AG20443 (cell line): Measurements from ENCODE around the gene BLACAT1.

ENCODE experiments used
- DNase-seq: peaks from one replicate; pipeline ENCODE4 v3.0.0; 2012; ENCODE audit warnings: low spot score, mixed read lengths

BLACAT1 gene

DNA sequence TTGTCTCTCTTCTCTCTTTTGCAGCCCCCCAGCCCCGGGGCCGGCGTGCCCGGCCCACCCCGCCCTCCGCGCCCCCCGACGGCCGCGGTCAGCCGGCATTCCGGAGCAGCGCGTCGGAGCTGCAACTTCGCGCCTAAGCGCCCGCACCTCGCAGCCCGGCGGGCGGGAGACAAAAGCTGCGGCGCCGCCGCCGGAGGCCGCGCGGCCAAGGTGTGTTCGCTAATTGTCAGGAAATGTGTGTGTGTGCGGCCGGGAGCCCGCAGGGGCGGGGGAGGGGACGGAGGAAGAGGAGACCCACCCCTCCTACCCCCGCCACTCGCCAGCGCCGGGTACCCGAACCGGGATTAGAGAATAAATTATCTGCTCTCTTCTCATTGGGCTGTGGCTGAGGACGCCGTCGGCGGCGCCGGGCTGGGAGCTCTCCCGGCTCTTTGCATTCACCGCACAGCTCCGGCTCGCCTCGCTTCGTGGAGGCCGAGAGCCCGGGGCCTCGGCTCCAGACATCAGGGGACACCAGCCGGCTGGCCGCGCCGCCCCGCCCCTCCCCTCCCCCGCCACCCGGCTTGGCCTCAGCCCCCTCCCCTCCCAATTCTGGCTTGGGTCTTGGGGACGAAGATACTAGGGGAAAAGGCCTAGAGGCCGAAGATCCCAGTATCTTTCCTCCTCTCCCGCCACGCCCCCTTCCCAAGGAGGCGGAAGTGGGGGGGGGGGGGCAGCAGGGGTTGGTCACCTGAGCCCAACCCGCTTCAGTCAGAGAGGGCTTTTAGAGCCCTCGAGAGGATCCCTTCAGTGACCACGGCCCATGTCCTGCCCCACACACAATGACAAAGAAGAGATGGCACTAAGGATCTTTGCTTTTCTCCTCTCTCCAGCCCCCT is 1.3 kb upstream of the BLACAT1 start:
- no peak for DNase-seq

DNA sequence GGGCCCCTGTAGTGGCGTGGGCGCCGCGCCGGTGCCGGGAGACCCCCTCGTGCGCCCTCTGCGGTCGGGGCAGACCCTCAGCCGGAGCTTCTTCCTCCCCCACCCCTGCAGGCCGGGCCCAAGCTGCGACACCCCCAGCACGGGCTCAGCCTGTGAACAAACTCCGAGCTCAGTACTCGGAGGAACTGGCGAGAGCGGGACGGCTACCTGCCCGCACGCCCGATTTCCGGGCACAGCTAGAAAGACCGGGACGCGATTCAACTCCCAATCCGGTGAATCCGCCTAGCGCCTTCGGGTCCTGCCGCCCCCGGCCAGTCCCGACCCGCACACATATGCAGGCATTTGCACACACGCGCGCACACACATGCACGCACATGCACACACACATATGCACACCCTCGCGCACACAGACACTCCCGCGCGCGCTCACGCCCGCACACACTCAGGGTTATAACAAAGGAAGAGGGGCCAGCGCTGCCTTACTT is 580 bp upstream of the BLACAT1 start:
- no peak for DNase-seq

DNA sequence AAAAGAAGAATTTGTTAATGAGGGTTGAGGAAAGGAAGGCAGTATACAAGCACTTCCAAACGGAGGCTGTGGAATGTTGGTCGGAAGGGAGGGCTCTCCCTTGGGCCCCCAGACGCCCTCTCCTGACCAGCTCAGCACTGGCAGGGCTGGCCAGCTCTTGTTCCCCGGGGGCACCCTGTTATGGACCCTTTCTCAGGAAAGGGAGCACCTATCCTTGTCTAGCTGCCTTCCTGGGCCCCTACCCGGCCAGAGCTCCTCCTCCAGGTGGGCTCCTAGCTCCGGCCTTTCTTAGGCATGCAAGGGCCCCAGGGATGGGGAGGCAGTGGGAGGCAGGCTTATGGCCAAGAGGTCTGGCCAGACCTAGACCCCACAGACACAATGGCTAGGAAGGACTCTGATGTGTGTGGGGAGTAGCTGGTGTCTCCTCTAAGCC is 926 bp downstream of the BLACAT1 start:
- no peak for DNase-seq

DNA sequence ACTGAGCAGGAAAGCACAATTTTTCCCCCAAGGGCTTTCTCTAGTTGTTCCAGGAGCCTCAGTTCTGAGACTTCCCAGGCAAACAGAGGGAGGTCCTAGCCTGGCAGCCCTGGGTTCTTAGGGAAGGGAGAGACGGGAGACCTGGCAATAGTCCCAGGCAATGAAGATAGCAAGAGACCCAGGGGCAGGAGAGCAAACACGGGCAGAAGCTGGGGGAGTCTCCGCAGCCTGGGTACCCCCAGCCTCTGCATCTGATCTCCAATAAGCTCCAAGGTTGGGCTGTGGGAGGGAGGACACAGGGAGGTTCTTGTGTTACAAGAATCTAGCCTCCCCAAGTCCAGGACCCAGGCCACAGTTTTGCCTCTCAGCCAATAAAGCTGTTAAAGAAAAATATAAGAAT is 2.4 kb downstream of the BLACAT1 start:
- DNase-seq: no peak

DNA sequence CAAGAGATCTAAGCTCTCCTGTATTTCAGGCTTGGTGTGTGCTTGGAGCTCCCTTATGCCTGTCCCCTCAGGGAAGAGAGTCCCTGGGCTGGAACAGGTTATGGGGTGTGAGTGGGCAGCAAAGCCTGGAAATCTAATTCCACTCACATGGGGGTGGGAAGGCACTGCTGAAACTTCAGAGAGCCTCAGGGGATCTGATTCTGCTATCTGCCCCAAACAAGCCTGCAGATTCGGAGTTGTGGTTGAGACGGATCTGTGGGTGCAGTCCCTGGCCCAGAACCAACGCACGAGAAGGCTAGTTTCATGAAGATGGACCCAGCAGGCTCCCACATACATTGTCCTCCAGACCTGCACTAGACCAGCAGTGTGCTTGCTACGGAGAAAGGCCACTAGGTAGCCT is 2.9 kb downstream of the BLACAT1 start:
- no peak for DNase-seq

DNA sequence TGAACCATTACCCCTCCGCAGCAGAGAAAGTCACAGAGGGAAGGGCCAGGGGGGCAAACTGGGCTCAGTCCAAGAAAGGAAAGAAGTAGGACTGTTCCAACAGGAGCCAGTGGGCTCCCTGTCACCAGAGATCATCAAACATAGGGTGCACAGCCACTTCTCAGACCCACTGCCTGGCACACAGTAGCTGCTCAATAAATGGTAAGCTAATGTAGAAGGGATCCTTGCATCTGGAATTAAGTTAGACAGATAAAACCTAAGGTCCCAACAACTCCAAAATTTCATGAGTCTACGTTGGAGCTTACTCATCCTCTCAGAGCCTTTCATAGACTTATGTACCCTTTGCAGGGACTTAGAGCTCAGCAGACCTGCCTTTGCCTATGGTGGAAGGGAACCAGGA is 3.5 kb downstream of the BLACAT1 start:
- no peak for DNase-seq

DNA sequence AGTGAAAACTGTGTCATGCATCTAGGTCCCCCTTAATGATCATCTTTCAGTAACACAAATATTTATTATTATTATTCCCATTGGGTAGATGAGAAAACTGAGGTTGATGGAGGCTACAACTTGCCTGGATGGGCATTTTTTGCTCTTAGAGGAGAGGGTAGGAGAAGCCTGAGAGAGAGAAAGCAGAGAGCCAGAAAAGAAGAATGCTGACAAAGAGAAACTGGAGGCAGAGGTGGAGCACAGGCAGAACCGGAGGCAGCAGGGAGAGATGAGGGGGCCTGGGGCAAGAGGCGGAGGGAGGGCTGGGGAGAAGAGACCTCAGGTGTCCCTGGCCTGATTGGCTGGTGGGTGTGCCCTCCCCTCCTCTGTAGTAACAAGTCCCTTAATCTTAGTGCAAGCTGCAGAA is 4.1 kb downstream of the BLACAT1 start:
- DNase-seq: no peak

DNA sequence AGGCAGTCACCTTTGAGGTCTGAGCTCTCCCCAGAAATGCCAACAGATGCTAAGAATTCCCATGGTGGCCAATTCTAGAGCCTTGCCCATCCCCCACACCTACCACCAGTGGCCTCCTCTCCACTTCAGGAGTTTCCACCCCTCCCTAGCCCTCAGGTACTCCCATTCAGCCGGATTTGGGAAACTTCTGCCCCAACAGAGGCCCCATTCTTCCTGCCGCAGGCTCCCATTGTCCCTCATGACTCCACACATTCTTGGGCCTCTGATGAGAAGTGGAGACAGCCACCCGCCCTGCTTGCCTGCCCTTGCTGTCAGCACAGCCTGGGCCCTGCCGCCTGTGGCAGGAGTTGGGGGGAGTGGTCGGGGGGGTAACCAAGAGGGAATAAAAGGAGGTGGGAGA is 4.6 kb downstream of the BLACAT1 start:
- DNase-seq: no peak

DNA sequence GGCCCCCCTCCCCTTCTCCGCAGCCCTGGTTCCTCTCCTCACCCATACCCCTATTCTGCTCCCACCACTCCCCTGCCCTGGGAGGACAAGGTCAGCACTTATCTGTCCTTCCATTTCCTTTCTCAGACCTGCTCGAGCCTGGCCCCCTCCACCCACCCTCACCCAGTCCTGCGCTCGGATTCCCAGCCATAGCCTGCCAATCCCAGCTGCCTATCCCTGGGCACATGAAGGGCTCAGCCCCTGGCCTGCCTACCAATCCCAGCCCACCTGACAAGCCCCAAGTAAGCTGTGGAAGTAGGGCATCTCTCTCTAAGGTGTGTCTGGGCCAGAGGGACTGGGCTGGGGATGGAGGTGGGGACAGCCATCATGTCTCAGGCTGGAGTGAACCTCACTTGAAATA is 5.4 kb downstream of the BLACAT1 start:
- no peak for DNase-seq

DNA sequence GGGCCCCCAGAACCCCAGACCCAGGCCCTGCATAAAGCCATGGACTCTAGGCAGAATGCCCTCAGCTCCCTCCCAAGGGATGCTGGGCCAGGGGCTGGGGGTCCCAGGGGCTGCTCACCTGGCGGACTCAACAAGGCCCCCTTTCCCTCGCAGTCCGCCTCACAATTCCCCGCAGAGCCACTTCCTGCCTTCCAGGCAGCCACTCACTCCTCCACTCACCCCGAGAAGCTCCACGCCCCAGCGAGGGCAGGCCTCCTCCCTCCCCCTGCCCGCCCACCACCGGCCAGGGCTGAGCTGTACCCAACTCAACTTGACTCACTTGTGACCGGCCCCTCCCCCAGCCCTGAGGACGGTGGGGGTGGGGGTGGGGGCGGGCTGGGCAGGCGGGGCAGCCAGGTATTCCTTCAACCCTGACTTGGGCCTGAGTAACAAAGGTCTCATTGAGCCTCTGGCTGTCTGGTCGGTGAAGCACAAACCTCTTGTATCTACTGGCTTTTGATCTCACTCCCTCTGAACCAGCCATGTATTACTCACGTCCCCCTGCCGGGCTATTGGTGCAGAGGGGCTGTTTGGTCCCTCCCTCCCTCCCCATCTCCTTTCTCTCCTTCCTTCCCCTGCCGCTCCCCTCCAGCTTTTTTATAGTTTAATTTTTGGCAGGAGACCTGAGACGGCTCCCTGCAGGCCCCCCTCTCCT is 5.9 kb downstream of the BLACAT1 start:
- DNase-seq: peak; percentile 78

DNA sequence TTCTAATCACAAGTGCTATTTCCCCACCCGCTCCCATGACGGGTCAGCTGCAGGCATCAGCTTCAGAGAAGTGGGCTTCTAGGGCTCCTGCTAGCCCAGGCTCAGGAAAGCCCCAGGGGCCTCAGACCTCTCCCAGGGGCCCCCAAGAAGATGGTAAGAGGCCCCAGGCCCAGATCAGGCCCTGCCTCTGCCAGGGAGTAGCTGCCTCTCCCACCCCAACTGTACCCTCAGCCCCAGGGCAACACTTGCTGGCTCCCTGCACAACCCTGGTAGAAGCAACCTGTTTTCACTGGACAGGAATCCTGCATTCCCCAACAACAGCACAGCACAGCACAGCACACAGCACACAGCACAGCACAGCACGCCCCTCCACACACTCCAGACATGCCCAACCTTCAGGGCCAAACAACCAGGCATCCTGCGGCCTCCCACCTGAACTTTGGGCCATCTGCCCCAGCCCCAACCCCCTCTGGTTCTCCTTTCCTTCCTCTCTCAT is 6.5 kb downstream of the BLACAT1 start:
- DNase-seq: no peak

DNA sequence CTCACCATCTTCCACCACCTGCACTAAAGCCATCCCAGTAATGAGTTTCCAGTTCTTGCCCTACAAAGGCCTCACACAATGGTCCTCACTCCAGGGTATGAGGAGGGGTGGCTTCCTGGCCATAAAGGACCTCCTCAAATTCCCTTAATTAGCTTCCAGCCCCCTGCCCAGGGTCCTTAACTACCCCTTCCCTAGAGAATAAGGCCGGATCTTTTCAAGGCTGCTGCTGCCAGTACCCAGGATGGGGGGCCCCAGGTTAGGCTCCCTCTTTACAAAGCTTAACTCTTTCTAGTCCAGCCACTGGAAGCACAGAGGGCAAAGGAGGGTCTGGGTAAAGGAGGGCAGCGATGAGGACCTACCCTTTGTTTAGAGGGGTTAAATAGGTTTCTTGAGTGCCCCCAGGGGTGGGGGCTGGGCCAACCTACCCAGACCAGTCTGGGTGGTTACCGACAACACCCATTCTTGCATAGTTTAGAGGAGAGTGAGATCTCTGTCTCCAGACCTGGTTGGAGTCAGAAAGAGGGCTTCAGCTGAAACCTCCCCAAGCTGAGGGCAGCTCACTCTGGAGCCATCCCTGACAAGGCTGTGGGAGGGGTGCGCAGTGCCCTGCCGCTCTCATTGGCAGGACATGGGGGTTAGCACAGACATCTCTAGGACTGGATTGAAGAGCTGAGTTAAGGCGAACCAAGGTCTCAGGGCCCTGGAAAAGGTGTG is 7.1 kb downstream of the BLACAT1 start:
- no peak for DNase-seq

DNA sequence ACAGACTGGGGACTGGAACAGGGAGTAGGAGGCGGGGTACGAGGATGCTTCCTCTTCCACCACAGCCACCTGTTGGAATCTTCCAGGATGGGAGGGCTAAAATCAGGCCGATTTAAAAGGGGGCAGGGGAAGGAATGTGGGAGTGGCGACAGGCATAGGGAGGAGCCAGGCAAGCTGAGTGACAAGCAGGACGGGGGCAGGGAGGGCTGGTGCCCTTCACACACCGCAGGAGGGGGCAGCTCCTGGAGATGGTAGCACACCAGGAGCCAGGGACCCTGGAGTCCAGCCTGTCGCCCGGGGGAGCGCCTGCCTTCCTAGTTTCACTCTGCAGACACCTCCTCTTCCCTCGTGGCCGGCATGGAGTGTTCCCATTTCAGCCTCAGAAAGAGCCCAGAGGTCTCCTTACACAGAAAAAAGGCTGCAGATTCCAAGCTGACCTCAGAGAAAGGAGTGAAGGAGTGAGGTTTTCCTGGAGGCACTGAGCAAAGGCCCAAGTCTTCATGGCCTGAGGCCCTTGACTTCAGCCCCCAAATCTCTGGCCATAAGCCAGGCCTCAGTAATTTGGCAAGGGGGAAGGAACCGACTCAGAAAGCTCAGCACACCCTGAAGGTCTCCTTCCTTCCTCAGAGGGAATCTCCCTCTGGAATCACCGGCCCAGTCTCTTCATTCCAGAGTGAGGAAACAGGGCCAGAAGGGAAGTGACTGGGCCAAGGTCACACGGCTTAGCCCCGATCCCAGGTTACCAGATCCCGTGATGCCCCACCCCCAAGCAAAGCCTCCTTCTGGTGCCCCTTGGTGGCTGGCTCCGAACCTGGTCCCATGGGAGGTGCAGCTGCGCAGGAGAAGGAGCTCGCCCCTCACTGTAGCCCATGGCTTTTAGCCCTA is 8.1 kb downstream of the BLACAT1 start:
- no peak for DNase-seq

DNA sequence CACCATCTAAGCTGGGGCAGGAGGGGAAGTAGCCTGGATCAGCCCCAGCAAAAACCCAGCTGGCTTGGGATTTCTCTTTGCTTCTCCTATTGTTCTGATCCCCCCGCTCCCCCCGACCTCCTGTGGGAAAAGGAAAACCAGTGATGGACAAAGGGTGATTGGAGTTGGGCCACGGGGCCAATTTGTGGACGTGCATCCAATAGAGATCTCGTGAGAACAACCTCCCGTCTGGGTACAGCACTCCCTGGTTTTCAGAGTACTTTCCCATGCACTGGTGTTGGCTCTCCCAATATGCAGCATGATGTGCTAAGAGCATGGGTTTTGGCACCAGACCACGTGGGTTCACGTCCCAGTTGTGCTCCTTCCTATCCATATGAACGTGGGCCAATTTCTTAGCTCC is 9.0 kb downstream of the BLACAT1 start:
- no peak for DNase-seq

DNA sequence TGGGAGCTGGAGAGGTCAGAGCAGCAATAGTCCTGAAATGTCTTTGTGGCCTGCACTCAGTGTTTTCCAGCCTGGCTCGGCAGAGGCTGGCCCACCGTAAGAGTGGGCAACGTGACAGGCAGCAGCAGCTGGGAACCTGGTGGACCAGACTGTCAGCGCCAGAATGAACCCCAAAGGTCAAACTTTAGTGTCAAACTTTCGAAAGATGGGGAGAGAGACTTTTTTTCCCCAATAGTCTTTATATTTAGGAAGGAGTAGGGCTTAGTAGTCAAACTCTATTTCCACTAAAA is 10.3 kb downstream of the BLACAT1 start:
- no peak for DNase-seq

DNA sequence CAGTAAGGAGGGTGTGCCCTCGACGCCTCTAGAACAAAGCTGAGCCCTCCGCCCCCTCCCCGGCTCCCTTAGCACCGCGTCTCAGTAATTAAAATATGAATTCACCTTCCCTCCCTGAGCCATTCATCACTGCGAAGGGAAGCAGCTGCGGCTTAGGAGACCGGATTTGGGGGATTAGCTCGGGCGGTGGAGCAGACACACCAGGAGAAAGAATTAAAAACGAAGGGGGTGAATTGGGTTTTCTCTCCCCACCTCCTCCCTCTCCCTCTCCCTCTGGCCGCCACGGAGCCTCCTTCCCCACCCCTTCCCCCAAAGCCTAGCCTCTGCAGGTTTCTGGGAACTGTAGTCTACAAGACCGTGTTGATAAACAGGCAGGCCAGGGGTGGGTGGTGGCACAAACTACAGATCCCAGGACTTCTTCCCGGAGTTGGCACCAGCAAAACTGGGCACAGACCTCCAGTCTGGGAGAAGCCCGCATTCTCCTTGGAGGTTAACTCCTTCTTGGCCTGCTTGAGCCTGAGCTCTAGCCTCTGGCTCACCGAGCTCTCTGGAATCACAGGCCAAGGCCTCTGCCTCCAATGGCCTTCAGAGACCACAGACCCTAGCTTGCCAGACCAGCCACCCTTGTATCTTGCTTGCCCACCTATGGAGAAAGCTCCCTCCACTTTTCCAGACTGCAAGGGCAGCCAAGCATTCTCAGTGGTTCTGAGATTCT is 10.8 kb downstream of the BLACAT1 start:
- DNase-seq: no peak

DNA sequence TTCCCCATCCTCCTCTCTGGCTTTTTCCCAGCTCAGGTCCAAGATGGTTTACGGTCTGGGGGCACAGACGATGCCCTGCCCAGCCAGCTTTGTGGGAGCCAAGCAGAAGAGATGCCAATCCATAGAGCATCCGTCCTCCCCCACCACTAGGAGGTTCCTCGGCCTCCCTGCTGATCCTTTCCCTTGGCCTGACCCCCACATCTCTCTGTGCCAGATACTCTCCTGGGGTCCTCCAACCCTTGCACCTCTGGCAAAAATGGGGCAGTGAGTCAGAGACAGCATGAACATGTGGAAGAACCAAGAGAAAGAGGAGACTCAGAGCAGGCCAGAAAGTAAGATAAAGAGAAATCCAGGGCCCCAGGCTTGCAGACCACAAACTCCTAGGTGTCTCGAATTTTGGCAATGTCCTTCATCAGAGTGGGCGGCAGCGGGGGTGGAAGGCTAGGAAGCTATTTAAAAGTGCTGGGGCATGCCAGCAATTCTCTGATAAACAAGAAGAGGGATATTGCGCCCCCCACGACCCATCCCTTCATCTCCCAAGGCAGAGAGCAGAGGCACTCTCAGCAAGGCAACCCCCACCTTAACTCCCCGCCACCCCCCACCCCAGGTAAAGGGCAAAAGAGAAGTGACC is 11.4 kb downstream of the BLACAT1 start:
- DNase-seq: no peak

DNA sequence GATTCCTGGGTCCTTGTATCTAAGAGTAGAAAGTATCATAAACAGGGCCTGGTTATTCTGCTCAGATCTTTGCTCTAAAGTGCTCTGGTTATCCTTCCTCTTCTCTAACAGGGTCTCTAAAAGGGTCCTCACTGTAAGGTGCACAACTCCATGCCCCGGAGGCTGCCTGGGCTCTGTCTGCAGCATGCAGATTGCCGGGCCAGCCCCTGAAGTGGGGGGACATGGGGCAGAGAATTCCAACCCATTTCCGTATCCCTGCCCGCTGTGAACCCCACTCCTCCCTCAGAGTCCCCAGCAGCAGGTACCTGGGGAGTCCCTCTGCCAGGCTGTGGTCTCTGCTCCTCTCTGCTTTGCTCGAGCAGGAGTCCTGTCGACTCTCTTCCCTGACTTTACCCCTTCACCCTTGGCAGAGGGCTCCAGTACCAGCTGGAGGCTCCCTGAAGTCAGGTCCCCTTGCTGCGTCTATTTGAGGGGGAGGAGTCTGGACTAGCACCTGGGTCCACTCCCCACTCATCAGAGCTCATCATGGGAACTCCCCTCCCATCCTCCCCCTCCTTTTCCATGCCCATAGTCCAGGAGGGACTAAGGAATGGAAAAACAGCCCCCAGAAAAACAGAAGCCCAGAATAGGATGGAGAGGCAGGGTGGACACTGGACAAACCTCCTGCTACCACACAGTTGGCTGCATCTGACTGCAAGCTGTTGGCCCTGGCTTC is 12.1 kb downstream of the BLACAT1 start:
- DNase-seq: no peak

DNA sequence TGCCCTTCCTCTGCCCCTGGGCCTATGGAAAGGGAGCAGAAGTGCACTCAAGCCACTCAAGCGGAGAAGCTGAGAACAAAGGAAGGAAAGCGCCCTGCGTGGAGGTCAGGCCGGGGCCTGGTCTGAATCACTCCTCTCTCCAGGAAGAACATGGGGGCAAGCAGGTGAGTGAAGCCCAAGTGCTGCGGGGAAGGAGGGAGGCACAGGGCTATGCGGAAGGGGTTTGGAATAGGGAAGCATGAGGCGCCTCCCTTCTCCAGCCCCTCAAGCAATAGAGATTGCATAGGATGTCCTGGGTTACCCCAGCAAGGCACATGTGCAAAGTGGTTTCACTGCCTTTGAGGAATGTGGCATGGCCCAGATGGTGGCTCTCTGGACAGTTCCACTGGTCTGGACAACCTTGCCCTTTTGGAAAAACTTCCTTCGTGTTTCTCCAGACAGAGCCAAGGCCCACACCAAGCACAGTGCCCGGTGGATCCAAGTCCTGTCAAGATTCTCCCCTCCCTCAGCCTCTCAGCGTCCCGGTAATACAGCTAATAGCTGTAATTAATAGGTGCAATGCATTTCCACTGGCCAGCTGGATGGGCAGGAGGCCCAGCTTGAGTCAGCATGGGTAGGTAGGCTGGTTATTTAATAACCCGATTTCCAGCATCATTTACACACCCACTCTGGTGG is 13.7 kb downstream of the BLACAT1 start:
- DNase-seq: no peak

DNA sequence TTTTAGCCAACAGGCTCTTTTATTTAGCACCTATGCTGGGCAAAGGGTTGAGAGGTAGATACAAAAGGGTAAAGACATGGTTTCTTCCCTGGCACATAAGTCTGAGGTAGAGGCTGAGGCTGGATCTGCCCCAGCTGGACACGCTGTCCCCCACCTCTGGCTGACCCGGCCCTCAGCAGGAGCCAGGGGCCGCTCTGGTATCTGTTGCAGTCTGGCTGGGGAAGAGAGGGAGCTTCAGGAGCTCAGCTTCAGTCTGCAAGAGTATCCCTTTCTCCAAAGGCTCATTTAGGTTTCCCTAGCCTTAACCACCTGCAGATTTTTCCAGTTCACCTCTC is 14.2 kb downstream of the BLACAT1 start:
- DNase-seq: no peak
